H4 (cell line): ENCODE measurements around the gene TWNK. TPM values are rescaled to one million over a fixed set of nuclear protein-coding genes. Genes with fewer than 3 reads are reported as not detected.

Source experiments
- DNase-seq: peaks from one replicate; pipeline ENCODE4 v3.0.0-alpha.2; 2015; ENCODE audit warnings: low spot score
- total RNA-seq: library from RNA; depleted of rRNA; stranded (reverse); fragments of >200 nt; shearing (Covaris generic); gene quantifications from 2 replicates; pipeline ENCODE4 v1.2.3, GENCODE V29; 2014

Gene TWNK
- total RNA-seq, 1 experiment from 2014 or later, result 8.0 TPM

DNA sequence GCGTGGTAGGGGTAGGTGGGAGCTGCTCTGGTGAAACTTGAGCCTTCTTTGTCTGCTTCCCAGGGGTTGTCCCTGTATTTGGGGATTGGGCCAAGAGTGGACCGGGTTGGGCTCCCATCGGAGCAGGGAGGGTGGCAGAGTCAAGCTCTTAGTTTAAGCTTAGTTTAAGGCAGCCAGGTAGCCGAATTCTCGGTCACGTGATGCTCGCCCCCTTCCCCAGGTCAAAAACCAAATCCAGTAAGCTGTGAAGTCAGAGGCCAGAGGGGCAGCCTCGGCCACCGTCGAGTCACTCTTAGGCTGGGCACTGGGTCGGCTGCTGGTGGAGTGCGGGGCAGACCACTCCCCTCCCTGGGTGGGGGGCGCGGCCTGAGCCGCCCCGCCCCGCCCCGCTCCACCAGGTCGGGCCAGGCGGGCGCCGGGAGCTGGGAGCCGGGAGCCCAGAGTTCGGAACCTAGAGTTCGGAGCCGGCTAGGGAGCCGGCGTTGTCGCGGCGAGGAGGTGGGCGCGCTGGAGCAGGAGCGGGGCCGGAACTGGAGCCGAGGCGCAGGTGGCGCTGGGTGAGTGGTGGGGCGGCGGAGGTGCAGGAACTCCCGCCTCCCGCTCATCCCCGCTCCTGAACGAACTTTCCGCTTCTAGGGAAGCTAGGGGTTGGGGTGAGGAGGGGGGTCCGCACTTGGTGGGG, 9.5 kb downstream of the TWNK start:
- no peak for DNase-seq

DNA sequence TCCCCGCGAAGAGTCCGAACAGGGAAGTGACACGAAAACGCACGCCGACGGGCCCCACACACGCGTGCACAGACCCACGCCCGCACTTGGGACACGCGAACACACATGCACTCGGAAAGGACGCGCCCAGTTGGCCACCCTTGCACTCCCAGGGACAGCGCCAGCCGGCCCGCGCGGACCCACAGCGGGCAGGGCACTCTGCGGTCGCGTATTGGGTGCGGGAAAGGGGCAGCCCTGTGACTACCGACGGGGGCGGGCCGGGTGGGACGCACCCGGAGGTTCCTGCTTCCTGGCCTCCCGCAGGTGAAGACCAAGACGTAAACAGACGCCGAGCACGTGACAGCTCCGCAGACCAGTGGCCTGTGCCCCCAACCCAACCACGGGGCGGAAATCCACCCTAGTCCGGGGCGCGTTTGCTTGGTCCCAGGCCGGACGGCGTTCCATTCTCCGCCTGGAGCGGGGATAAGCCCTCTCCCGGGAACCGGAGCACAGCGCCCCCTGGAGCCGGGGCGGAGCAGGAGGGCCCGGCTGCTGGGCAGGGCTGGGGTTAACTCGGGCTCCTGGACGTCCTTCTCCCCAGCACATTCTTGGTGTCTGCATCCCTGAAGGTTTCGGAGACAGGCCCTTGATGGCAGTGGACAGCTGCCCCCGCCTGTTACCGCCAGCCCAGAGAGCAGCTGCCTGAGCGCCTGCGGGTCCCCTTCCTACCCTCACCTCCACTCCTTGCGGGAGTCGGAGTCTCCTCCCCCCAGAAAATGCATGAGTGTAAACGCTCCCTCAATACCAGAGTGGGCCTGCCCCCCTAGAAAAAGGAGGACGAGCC, 10.2 kb downstream of the TWNK start:
- peak; percentile 49 for DNase-seq

DNA sequence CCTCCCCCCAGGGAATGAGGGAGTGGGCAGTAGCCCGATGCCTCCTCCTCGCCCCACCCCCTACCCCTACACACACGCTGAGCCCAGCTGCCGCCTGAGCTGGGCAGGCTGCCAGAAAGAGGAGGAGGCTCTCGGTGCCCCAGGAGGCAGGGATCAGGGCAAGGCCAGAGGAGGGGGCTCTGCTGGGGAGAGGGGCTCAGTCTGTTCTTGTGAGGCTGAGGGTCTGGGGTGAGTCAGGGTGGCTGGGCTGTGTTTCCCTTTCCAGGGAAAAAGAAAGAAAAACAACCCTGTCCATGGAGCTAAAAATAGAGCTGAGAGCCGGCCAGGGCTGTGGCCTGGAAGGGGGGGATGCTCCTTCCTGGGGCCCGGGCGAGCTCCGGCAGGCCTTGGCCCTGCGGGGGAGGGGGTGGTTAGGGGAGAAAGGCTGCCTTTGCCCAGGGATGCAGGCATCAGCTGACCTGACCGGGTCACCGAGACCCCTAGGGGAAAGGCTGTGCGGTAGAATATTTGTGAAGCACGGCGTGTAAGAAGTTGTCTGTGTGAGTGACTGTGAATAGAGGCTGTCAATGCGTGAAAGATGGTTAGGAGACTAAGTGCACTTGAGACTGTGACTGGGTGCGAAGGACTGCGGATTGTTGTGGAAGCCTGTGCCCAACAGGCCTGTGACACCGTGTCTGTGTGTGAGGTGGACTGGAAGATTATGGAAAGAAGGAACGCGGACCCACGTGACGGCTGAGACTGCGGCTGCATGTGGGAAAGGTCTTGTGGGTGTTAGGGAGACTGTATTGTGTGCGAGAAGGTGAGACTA, 11.0 kb downstream of the TWNK start:
- peak; percentile 82 for DNase-seq

DNA sequence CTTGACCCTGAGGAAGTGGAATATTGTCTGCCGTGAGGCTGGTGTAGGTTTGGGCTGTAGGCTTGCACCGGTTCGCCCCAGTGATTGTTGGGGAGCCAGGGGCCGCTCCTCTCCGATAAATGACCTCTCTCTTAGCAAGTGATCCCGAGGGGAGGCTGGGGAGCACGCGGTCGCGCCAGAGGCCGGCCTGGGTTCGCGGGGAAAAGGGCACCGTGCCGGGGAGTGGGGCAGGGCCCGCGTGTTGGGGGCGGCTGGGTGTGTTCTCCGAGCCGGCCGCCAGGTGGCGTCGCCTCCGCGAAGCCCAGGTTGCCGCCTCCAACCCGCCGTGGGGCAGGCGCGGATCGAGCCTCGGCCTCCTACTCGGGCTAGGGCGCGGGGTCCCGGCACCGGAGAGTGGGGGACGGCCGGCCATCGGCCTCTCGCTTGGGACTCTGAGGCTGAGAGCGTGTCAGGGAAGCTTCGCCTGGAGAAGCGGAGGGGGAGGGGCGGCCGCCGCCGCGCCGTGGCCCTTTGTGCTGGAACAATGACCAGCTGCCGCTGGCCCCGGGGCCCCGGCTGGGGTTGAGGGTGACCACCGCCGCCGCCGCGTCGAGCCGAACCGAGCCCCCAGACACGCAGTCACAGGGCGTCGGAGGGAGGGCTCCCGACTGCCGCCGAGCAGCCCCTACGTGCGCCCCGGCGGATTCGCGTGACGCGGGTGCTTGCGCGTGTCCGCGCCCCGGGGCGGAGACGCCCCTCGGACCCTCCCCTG, 11.8 kb downstream of the TWNK start:
- DNase-seq, result peak; percentile 53

DNA sequence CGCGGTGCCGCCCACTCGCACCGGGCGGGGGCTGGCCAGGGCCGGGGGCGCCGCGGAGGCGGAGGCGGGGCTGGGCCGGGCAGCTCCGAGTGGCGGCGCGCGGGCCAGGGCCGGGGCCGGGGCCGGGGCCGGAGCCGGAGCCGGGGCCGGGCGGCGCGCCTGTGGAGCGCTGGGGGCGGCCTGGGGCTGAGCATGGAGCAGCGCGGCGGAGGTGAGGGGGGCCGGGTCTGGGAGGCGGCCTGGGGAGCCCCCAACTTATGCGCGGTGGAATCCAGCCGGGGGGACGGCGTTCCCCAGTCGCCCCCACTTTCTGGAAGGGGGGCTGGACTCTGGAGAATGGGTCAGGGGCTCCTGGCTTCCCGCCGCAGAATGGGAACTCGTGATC, 12.4 kb downstream of the TWNK start, which contains the start of gene LZTS2:
LZTS2 (plus strand) TSS at position 67 of the 385 bp plus-strand sequence. CDS start 2,731 bp downstream, outside the sequence.
- DNase-seq, result no peak

DNA sequence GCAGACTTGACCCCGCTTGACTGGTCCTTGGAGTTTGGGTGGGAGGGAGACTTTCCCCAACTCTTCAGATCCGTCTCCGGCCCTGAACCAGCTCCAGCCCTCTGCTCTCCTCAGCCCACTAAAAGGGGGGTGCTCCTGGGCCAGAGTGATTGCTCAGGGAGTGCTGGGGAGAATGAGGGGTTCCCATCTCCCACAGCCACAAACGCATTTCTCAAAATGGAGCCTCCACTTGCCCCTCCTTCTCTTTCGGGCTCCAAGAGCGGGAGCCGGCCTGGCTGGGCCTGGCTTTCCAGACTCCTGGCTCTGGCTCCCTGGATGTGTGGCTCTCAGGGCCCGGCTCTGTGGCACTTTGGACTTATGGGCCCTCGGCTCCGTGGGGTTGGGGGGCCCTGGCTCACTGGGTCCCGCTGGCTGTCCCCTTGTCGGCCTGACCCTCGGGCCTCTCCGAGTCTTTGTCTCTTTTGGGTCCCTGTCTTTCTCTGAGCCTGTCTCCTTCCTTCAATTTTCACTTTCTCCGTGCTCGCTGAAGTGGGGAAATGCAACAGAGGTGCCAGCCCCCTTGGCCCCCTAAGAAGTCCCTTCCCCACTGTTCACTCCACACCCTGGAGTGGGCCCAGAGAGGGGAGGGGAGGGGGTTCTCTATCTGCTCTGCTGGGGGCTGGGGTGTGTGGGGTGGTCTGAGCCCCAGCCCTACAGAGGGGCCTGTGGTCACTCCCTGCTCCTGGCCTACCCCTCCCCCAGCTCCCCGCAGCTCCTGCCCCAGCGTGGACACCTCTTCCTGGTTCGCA, 13.0 kb downstream of the TWNK start:
- no peak for DNase-seq

DNA sequence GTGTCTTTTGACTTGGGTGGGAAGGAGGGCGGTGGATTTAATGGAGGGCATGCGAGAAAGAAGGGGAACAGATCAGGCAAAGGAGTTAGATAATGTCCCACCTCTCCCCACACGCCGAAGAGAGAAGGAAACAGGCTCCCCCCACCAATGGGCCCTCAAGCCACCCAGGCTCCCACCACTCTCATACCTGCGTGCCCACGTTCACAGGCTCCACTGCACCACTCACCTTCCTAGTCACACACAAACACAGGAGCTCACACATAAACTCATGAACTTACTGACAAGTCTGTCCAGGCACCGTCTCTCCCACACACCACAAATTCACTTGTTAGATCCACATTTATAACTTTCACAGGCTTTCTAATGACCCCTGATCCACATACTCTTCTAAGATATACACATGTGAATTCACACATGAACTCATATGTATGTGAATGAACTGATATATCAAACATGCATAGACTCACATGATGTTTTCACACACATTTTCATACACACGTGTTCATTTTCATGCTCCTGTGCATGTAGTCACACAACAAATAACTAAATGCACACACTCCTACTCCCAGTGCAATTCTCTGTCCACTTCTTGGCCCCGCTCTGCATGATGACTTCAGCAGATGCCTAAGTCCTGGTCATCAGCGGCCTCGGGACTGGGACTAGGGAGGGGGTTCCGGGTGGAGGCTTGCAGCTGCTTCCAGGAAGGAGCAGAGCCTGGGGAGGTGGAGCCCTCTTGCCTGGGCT, 13.7 kb downstream of the TWNK start:
- DNase-seq, result peak; percentile 55

DNA sequence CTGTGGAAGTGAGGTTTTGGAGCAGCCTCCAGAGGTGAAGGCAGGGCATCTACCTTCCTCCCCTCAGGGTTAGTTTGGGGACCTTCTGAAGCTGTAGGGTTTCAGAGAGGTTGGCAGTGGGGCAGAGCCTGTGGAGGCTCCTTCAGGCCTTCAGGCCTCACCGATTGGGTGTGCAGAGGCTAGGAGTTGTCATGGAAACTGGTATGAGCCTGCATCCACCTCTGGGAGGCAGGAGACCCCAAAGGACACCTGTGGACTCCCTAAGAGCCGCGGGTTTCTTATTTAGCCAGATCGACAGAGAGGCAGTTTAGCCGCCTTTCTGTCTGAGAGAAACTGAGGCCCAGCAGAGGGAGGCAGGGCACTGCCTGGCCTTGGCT, 14.3 kb downstream of the TWNK start:
- DNase-seq, result no peak

DNA sequence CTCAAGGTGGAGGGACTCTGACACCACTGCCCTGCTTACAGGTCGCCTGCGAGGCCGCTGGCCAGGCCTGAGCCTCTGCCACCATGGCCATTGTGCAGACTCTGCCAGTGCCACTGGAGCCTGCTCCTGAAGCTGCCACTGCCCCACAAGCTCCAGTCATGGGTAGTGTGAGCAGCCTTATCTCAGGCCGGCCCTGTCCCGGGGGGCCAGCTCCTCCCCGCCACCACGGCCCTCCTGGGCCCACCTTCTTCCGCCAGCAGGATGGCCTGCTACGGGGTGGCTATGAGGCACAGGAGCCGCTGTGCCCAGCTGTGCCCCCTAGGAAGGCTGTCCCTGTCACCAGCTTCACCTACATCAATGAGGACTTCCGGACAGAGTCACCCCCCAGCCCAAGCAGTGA, 15.1 kb downstream of the TWNK start:
- DNase-seq, result no peak

DNA sequence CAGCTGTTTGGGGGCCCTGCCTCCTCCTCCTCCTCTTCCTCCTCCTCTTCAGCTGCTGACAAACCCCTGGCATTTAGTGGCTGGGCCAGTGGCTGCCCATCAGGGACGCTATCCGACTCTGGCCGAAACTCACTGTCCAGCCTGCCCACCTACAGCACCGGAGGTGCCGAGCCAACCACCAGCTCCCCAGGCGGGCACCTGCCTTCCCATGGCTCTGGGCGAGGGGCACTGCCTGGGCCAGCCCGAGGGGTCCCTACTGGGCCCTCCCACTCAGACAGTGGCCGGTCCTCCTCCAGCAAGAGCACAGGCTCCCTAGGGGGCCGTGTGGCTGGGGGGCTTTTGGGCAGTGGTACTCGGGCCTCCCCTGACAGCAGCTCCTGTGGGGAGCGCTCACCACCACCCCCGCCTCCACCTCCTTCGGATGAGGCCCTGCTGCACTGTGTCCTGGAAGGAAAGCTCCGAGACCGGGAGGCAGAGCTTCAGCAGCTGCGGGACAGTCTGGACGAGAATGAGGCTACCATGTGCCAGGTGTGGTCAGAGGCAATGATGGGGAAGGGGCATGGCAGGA, 16.4 kb downstream of the TWNK start:
- DNase-seq, result no peak

DNA sequence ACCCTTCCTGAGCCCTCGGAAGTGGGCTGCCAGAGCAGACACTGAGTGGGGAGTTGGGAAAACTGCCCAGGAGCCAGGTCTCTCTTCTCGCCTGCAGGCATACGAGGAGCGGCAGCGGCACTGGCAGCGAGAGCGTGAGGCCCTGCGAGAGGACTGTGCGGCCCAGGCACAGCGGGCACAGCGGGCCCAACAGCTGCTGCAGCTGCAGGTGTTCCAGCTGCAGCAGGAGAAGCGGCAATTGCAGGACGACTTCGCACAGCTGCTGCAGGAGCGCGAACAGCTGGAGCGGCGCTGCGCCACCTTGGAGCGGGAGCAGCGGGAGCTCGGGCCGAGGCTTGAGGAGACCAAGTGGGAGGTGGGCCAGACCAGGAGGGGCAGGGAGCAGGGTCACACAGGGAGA, 18.0 kb downstream of the TWNK start:
- no peak for DNase-seq

DNA sequence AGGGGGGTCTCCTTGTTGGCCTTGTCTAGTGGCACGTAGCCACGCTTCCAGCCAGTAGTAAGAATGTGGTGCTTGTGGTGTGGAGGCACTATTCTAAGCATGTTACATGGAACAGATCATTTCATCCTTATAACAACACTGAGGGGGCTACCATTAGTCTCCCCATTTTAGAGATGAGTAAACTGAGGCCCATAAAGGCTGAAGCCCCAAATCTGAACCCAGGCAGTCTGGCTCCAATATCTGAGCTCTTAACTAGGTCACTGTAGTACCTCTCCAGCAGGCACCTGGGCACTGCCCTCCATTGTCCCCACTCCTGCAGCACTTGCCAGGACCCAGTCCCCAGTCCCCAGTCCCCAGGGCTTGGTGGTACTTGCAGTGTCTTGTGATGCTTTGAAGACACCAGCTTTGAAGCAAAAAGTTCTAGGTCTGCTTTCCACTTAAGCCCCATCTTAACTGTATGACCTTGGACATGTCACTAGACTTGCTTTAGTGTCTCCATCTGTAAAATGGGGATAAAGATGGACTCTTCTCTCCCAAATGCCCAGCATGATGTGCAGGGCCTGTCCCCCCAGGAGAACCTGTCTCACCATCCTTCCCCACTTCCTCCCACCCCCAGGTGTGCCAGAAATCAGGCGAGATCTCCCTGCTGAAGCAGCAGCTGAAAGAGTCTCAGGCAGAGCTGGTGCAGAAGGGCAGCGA, 18.7 kb downstream of the TWNK start:
- DNase-seq, result no peak

DNA sequence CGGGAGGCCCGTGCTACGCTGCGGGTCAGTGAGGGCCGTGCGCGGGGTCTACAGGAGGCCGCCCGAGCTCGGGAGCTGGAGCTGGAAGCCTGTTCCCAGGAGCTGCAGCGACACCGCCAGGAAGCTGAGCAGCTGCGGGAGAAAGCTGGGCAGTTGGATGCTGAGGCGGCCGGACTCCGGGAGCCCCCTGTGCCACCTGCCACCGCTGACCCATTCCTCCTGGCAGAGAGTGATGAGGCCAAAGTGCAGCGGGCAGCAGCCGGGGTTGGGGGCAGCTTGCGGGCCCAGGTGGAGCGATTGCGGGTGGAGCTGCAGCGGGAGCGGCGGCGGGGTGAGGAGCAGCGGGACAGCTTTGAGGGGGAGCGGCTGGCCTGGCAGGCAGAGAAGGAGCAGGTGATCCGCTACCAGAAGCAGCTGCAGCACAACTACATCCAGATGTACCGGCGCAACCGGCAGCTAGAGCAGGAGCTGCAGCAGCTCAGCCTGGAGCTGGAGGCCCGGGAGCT, 19.3 kb downstream of the TWNK start:
- DNase-seq, result no peak

DNA sequence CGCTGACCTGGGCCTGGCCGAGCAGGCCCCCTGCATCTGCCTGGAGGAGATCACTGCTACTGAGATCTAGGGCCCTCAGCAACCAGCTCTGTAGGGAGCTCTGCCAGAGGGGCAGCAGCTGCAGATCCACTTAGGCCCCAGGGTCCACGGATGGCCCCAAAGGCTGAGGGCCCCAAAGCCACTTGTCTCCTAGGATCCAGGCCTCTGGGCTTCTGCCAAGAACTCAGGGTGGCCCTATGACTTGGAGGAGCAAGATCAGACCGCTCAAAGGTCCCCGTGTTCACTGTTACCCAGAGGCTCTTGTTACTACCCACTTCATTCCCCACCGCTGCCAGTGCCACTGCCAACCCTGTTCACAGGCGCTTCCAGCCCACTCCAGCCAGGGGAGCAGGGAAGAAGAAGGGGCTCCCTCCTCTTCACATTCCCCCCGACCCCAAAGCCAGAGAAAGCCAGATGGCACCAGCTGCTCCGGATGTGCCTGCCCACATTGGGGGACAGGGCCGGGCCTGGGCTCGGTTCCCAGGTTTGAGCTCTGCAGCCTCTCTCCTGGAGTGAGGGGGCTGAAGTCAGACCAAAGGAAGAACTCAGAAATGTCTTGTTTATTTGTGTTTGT, 19.9 kb downstream of the TWNK start:
- DNase-seq, result peak; percentile 45

DNA sequence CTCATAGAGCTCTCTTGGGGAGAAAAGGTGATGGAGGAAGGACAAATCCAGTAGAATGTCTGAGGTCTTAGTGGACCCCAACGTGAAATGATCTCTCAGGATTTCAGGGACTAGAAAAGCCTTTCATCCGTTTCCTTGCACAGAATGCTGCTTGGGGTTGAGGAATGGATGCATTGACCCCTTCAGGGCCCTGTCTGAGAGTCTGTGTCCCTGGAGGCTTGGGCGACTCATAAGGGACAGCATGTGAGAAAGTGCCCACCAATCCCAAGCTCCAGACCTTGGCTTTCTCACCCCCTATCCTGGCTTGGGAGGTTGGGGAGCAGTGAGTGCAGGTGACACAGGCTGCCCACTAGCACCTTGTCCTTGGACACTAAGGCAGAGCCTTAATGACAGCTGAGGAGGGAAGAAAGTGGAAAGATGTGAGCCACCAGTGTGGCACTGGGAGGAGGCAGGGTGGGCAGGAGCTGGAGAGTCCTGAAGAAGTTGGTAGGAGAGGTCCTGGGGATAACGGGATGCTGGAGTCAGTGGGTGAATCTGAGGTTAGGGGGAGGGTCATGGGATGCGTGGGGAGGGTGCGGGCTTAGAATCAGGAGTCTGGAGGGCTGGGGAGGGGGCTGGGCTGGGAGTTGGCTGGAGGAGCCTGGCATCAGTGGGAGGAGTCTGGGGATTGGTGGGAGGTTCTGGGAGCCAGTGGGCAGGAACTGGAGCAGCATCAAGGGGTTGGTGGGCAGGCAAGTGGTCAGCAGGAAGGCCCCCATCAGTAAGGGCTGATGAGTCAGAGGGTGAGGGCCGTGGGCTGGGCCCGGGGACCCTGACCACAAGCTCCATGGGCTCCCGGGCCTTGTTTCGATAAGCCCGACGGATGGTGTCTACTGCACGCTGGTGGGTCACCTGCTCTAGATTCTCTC, 20.8 kb downstream of the TWNK start:
- DNase-seq, result no peak

DNA sequence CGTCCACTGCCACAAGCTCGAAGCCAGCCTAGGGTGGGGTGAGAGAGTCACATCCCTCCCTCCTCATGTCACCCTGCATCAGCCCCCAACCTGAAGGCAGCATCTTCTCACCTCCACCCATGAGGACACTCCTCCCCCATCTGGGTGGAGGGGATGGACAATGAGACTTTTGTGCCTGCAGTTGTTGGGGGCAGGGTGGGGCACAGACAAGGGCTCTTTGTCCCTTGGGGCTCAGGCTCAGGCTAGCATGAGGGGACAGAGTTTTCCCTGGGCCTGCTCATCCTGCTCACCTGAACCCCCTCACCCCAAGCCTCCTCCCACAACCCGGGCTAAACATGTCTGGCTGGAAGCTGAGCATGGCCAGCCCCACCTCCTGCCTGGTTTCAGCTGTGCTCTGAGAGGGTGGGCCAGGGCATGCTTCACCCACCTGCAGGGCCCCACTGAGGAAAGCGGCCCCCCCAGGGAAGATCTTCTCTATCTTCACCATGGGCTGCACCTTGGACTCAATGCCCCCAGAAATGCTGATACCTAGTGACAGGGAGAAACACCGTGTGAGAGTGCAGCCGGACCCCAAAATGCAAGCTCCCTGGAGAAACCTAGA, 21.6 kb downstream of the TWNK start:
- no peak for DNase-seq

DNA sequence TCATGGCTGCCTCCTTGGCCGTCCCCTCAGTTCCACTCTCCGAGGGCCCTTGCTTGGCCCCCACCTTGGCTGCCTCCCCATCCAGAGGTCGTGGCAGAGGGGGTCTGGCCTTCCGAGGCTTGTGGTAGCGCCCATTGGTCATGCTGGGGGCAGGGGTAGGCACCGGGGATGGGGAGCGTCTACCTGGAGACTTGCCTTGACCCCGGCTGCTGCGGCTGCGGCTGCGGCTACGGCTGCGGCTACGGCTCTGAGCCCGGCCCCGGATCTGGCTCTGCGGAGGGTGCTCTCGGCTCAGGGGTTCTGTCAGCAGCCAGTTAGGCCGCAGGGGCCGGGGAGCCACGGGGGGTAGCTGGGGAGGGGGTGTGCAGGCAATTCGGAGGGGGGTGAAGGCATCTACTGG, 23.0 kb downstream of the TWNK start:
- DNase-seq, result no peak
